ENCODE data around the gene PCDHGC3.

PCDHGC3 gene

GRCh38 chr5:141514330-141515133 is 38.8 kb downstream of the PCDHGC3 start (continued):
- TF ChIP-seq ZNF639 (tag by site-specific recombination; IDR thresholded peaks at IDR 0.05) (no peak), ZNF174 (tag by site-specific recombination; IDR thresholded peaks at IDR 0.05) (no peak), ZNF600 (tag by site-specific recombination; IDR thresholded peaks at IDR 0.05) (peak; percentile 96), ZNF792 (tag by site-specific recombination; IDR thresholded peaks at IDR 0.05) (no peak), ZNF26 (tag by site-specific recombination; IDR thresholded peaks at IDR 0.05) (no peak), ZIC2 (tag by site-specific recombination; IDR thresholded peaks at IDR 0.05) (peak; percentile 78), KLF17 (tag by site-specific recombination; IDR thresholded peaks at IDR 0.05) (peak; percentile 73), ZNF169 (tag by site-specific recombination; IDR thresholded peaks at IDR 0.05) (no peak), ZNF350 (tag by site-specific recombination; IDR thresholded peaks at IDR 0.05) (no peak), ZNF660 (tag by site-specific recombination; IDR thresholded peaks at IDR 0.05) (no peak), ZNF311 (tag by site-specific recombination; IDR thresholded peaks at IDR 0.05; ENCODE audit: borderline replicate concordance) (no peak), WT1 (tag by site-specific recombination; IDR thresholded peaks at IDR 0.05) (no peak), ZNF221 (tag by site-specific recombination; IDR thresholded peaks at IDR 0.05; ENCODE audit: borderline replicate concordance) (no peak), SP2 (tag by site-specific recombination; IDR thresholded peaks at IDR 0.05) (no peak), INSM2 (tag by site-specific recombination; IDR thresholded peaks at IDR 0.05) (peak; percentile 24; the same call in 1 of the 2 replicates), ZNF645 (tag by site-specific recombination; IDR thresholded peaks at IDR 0.05) (no peak), KLF16 (tag by site-specific recombination; IDR thresholded peaks at IDR 0.05) (no peak), ZNF544 (tag by site-specific recombination; IDR thresholded peaks at IDR 0.05) (no peak), ZNF248 (tag by site-specific recombination; IDR thresholded peaks at IDR 0.05) (no peak), ZNF580 (tag by site-specific recombination; IDR thresholded peaks at IDR 0.05) (no peak)
- TF ChIP-seq, protein P1, sequence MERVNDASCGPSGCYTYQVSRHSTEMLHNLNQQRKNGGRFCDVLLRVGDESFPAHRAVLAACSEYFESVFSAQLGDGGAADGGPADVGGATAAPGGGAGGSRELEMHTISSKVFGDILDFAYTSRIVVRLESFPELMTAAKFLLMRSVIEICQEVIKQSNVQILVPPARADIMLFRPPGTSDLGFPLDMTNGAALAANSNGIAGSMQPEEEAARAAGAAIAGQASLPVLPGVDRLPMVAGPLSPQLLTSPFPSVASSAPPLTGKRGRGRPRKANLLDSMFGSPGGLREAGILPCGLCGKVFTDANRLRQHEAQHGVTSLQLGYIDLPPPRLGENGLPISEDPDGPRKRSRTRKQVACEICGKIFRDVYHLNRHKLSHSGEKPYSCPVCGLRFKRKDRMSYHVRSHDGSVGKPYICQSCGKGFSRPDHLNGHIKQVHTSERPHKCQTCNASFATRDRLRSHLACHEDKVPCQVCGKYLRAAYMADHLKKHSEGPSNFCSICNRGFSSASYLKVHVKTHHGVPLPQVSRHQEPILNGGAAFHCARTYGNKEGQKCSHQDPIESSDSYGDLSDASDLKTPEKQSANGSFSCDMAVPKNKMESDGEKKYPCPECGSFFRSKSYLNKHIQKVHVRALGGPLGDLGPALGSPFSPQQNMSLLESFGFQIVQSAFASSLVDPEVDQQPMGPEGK (tag by site-specific recombination; IDR thresholded peaks at IDR 0.05), result 0 out of 2 replicates have a peak, but pooled peaks have one; percentile 38
- TF ChIP-seq, protein P2, sequence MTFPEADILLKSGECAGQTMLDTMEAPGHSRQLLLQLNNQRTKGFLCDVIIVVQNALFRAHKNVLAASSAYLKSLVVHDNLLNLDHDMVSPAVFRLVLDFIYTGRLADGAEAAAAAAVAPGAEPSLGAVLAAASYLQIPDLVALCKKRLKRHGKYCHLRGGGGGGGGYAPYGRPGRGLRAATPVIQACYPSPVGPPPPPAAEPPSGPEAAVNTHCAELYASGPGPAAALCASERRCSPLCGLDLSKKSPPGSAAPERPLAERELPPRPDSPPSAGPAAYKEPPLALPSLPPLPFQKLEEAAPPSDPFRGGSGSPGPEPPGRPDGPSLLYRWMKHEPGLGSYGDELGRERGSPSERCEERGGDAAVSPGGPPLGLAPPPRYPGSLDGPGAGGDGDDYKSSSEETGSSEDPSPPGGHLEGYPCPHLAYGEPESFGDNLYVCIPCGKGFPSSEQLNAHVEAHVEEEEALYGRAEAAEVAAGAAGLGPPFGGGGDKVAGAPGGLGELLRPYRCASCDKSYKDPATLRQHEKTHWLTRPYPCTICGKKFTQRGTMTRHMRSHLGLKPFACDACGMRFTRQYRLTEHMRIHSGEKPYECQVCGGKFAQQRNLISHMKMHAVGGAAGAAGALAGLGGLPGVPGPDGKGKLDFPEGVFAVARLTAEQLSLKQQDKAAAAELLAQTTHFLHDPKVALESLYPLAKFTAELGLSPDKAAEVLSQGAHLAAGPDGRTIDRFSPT (tag by site-specific recombination; IDR thresholded peaks at IDR 0.05), result 0 out of 2 replicates have a peak, but pooled peaks have one; percentile 26
- TF ChIP-seq, protein P3, sequence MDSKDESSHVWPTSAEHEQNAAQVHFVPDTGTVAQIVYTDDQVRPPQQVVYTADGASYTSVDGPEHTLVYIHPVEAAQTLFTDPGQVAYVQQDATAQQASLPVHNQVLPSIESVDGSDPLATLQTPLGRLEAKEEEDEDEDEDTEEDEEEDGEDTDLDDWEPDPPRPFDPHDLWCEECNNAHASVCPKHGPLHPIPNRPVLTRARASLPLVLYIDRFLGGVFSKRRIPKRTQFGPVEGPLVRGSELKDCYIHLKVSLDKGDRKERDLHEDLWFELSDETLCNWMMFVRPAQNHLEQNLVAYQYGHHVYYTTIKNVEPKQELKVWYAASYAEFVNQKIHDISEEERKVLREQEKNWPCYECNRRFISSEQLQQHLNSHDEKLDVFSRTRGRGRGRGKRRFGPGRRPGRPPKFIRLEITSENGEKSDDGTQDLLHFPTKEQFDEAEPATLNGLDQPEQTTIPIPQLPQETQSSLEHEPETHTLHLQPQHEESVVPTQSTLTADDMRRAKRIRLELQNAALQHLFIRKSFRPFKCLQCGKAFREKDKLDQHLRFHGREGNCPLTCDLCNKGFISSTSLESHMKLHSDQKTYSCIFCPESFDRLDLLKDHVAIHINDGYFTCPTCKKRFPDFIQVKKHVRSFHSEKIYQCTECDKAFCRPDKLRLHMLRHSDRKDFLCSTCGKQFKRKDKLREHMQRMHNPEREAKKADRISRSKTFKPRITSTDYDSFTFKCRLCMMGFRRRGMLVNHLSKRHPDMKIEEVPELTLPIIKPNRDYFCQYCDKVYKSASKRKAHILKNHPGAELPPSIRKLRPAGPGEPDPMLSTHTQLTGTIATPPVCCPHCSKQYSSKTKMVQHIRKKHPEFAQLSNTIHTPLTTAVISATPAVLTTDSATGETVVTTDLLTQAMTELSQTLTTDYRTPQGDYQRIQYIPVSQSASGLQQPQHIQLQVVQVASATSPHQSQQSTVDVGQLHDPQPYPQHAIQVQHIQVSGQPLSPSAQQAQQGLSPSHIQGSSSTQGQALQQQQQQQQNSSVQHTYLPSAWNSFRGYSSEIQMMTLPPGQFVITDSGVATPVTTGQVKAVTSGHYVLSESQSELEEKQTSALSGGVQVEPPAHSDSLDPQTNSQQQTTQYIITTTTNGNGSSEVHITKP (tag by site-specific recombination; IDR thresholded peaks at IDR 0.05), result 0 out of 2 replicates have a peak, but pooled peaks have one; percentile 11

Data from HEK293 (cell line).